GM20431 (cell line): Measurements from ENCODE around the gene IGFN1.

Experiments used
- in situ Hi-C: fragments of 300-500 bp; cut with MseI, MboI; formaldehyde crosslinking; loops from one replicate; pipeline ENCODE4 v1.15.0; 2020; ENCODE audit warnings: low sequenced_read_pairs; ENCODE audit not compliant: unreplicated experiment

The IGFN1 gene

GRCh38 chr1:201259476-201260235 lies 69.0 kb downstream of the IGFN1 start:
- in situ Hi-C loops = no loop called here

- in situ Hi-C loops = no loop called here
Measured at GRCh38 chr1:201260236-201260590, 69.6 kb downstream of the IGFN1 start.

- in situ Hi-C loops = no loop called here
Measured at GRCh38 chr1:201260648-201261311, 70.2 kb downstream of the IGFN1 start.

GRCh38 chr1:201261771-201262547 lies 71.3 kb downstream of the IGFN1 start:
- in situ Hi-C loops = no loop called here

- in situ Hi-C loops = no loop called here
Measured at GRCh38 chr1:201262963-201263608, 72.5 kb downstream of the IGFN1 start.

GRCh38 chr1:201264072-201264471 lies 73.4 kb downstream of the IGFN1 start:
- in situ Hi-C loops = no loop called here

GRCh38 chr1:201264554-201264953 lies 73.9 kb downstream of the IGFN1 start:
- in situ Hi-C loops = no loop called here

GRCh38 chr1:201265756-201266155 lies 75.1 kb downstream of the IGFN1 start:
- in situ Hi-C loops = no loop called here

- in situ Hi-C loops = no loop called here
Measured at GRCh38 chr1:201266276-201266675, 75.7 kb downstream of the IGFN1 start.

GRCh38 chr1:201266774-201267173 lies 76.2 kb downstream of the IGFN1 start:
- in situ Hi-C loops = no loop called here

GRCh38 chr1:201267481-201268229 lies 77.0 kb downstream of the IGFN1 start:
- in situ Hi-C loops = no loop called here

- in situ Hi-C loops = no loop called here
Measured at GRCh38 chr1:201268604-201269151, 78.1 kb downstream of the IGFN1 start.

GRCh38 chr1:201269281-201269680 lies 78.7 kb downstream of the IGFN1 start:
- in situ Hi-C loops = no loop called here

- in situ Hi-C loops = no loop called here
Measured at GRCh38 chr1:201269900-201270410, 79.3 kb downstream of the IGFN1 start.

GRCh38 chr1:201270616-201271390 lies 80.2 kb downstream of the IGFN1 start:
- in situ Hi-C loops = no loop called here

GRCh38 chr1:201272799-201273198 lies 82.2 kb downstream of the IGFN1 start:
- in situ Hi-C loops = no loop called here

- in situ Hi-C loops = no loop called here
Measured at GRCh38 chr1:201274616-201275252, 84.1 kb downstream of the IGFN1 start.

- in situ Hi-C loops = no loop called here
Measured at GRCh38 chr1:201275253-201275666, 84.6 kb downstream of the IGFN1 start.
